Suprapubic skin (tissue), 4 donors: ENCODE measurements around the gene CBX2. TPM values are rescaled to one million over a fixed set of nuclear protein-coding genes. Genes with fewer than 3 reads are reported as not detected.

Experiments
- DNase-seq, 2 donors: peaks; one replicate each; pipeline ENCODE4 v3.0.0-alpha.2; 2019; ENCODE audit warnings: low spot score in 2 of 2
- H3K27ac ChIP-seq: fragments of 200-600 bp; sonication (generic); one replicate; pipeline ENCODE4 v1.5.1; 2019
- H3K27me3 ChIP-seq: fragments of 200-600 bp; sonication (generic); one replicate; pipeline ENCODE4 v1.5.1; 2019
- H3K36me3 ChIP-seq: fragments of 200-600 bp; sonication (generic); one replicate; pipeline ENCODE4 v1.5.1; 2019
- H3K4me1 ChIP-seq: fragments of 200-600 bp; sonication (generic); one replicate; pipeline ENCODE4 v1.5.1; 2019
- H3K4me3 ChIP-seq: fragments of 200-600 bp; sonication (generic); one replicate; pipeline ENCODE4 v1.5.1; 2019; ENCODE audit warnings: mild to moderate bottlenecking
- H3K9me3 ChIP-seq: fragments of 200-600 bp; sonication (generic); one replicate; pipeline ENCODE4 v1.5.1; 2019
- CTCF ChIP-seq, 2 donors: fragments of 200-600 bp in 1 of 2; fragments of 450-650 bp in 1 of 2; sonication (generic) in 1 of 2; IDR thresholded peaks; one replicate each; pipeline ENCODE4 v1.5.1; 2016 to 2019; ENCODE audit warnings: antibody characterized with exemption in 2 of 2, mild to moderate bottlenecking in 1 of 2, moderate library complexity in 1 of 2
- EP300 ChIP-seq: sonication (generic); formaldehyde crosslinking; IDR thresholded peaks from one replicate; pipeline ENCODE4 v1.6.1; 2017; ENCODE audit warnings: antibody characterized with exemption
- POLR2A ChIP-seq, 2 donors: fragments of 450-650 bp; IDR thresholded peaks; one replicate each; pipeline ENCODE4 v1.6.1; 2017; ENCODE audit warnings: antibody characterized with exemption in 2 of 2, mild to moderate bottlenecking in 2 of 2, moderate library complexity in 2 of 2
- POLR2AphosphoS5 ChIP-seq, 3 donors: sonication (generic); formaldehyde crosslinking; IDR thresholded peaks; one replicate each; pipeline ENCODE4 v1.6.1; 2017; ENCODE audit warnings: antibody characterized with exemption in 3 of 3
- WGBS: methylation state at CpG from one replicate; pipeline ENCODE4 v1.1.5; 2018; 5-methylcytosine and 5-hydroxymethylcytosine counted together
- total RNA-seq, 4 donors: library from RNA; depleted of rRNA; stranded (reverse); fragments of >200 nt; gene quantifications; one replicate each; pipeline ENCODE4 v1.1.0, GENCODE V29; 2016

The CBX2 gene
- total RNA-seq, 4 donors from 2014 or later = 2.2 to 7.0 (median 5.2) TPM

- H3K27me3 ChIP-seq = peaks cover 100% of the 10 kb centered on the region
- H3K36me3 ChIP-seq = no peaks in the 10 kb centered on the region
- H3K9me3 ChIP-seq = no peaks in the 10 kb centered on the region
- H3K4me3 ChIP-seq = no peak overlapping the region
- WGBS = 24% methylated on average over 4 of the region's 4 CpGs
- TF ChIP-seq CTCF (IDR thresholded peaks at IDR 0.05) = no peak
- no peak for TF ChIP-seq POLR2A (IDR thresholded peaks at IDR 0.05)
- TF ChIP-seq POLR2AphosphoS5 (IDR thresholded peaks at IDR 0.05) = no peak
- TF ChIP-seq EP300 = no peak
- H3K4me1 ChIP-seq = peaks cover 50% of the 10 kb centered on the region
- DNase-seq = no peak
- H3K27ac ChIP-seq = no peak overlapping the region
Measured at GRCh38 chr17:79806446-79806760, 28.5 kb downstream of the CBX2 start.

- DNase-seq = no peak
- TF ChIP-seq CTCF (IDR thresholded peaks at IDR 0.05) = no peak
- no peak for TF ChIP-seq POLR2AphosphoS5 (IDR thresholded peaks at IDR 0.05)
- TF ChIP-seq EP300 = no peak
- TF ChIP-seq POLR2A (IDR thresholded peaks at IDR 0.05) = no peak
- Histone ChIP-seq H3K4me1 (peaks cover 53% of the 10 kb centered on the region), H3K9me3 (no peaks in the 10 kb centered on the region), H3K36me3 (no peaks in the 10 kb centered on the region), H3K4me3 (no peak overlapping the region), H3K27ac (no peak overlapping the region), H3K27me3 (peaks cover 100% of the 10 kb centered on the region)
- 28% methylated on average over 13 of the region's 13 CpGs for WGBS
Measured at GRCh38 chr17:79806863-79807720, 29.1 kb downstream of the CBX2 start.

GRCh38 chr17:79808763-79809529, 31.0 kb downstream of the CBX2 start:
- WGBS = 23% methylated on average over 8 of the region's 20 CpGs
- H3K4me3 ChIP-seq = no peak overlapping the region
- H3K9me3 ChIP-seq = no peaks in the 10 kb centered on the region
- TF ChIP-seq CTCF (IDR thresholded peaks at IDR 0.05) = peak in 1 of 2 donors; percentile 35
- no peak for TF ChIP-seq POLR2AphosphoS5 (IDR thresholded peaks at IDR 0.05)
- TF ChIP-seq EP300 = no peak
- TF ChIP-seq POLR2A (IDR thresholded peaks at IDR 0.05) = no peak
- H3K4me1 ChIP-seq = peaks cover 55% of the 10 kb centered on the region
- no peak overlapping the region for H3K27ac ChIP-seq
- no peak for DNase-seq
- H3K27me3 ChIP-seq = peaks cover 100% of the 10 kb centered on the region
- no peaks in the 10 kb centered on the region for H3K36me3 ChIP-seq

- H3K4me1 ChIP-seq = peaks cover 55% of the 10 kb centered on the region
- TF ChIP-seq POLR2A (IDR thresholded peaks at IDR 0.05) (no peak), CTCF (IDR thresholded peaks at IDR 0.05) (no peak), POLR2AphosphoS5 (IDR thresholded peaks at IDR 0.05) (no peak), EP300 (no peak)
- DNase-seq = no peak
- no peaks in the 10 kb centered on the region for H3K36me3 ChIP-seq
- no peak overlapping the region for H3K27ac ChIP-seq
- no peaks in the 10 kb centered on the region for H3K9me3 ChIP-seq
- 7% methylated on average over 15 of the region's 40 CpGs for WGBS
- H3K4me3 ChIP-seq = no peak overlapping the region
- peaks cover 100% of the 10 kb centered on the region for H3K27me3 ChIP-seq
Measured at GRCh38 chr17:79809530-79810129, 31.7 kb downstream of the CBX2 start.
